PC-9 (cell line): ENCODE measurements around the gene PTPRT.

Source experiments
- CTCF ChIP-seq: fragments of 200-600 bp; sonication (generic); conservative IDR thresholded peaks from 2 replicates; pipeline ENCODE4 v1.6.1; 2017; ENCODE audit warnings: mixed run types, antibody characterized with exemption, mild to moderate bottlenecking, moderate library complexity
- EZH2 ChIP-seq: fragments of 200-600 bp; sonication (generic); IDR thresholded peaks from 2 replicates; pipeline ENCODE4 v1.8.0; 2017; ENCODE audit warnings: antibody characterized with exemption, low read depth

- TF ChIP-seq CTCF = no peak
- TF ChIP-seq EZH2 = no peak
Measured at GRCh38 chr20:43196243-43196642, 6.5 kb upstream of the PTPRT start.
